Activated CD8-positive, alpha-beta memory T cell treated with anti-CD3 and anti-CD28 coated beads for 4 hours (primary cell): ENCODE results near the gene WEE2.
"Not testable (repeated sequence)": the region's sequence is repeated elsewhere in the genome, so short reads cannot be mapped to it uniquely, and the experiment has no call there.

Experiments used
- DNase-seq, 2 donors: peaks; one replicate each; pipeline ENCODE4 v3.0.0-alpha.2; 2020; ENCODE audit warnings: low read depth in 2 of 2

Gene WEE2

GRCh38 chr7:141714571-141714970 is 6.4 kb downstream of the WEE2 start:
- no peak for DNase-seq

- DNase-seq, result no peak
Measured at GRCh38 chr7:141715018-141715417, 6.9 kb downstream of the WEE2 start.

- DNase-seq, result no peak
Measured at GRCh38 chr7:141715794-141716689, 7.9 kb downstream of the WEE2 start.

GRCh38 chr7:141717450-141717849 is 9.3 kb downstream of the WEE2 start:
- DNase-seq, result no peak

- no peak for DNase-seq
Measured at GRCh38 chr7:141722529-141722928, 14.4 kb downstream of the WEE2 start.

- no peak for DNase-seq
Measured at GRCh38 chr7:141729020-141729419, 20.9 kb downstream of the WEE2 start.

GRCh38 chr7:141731476-141732149 is 23.5 kb downstream of the WEE2 start:
- DNase-seq, result no peak

GRCh38 chr7:141737118-141737835 is 29.1 kb downstream of the WEE2 start:
- no peak for DNase-seq

GRCh38 chr7:141737836-141738591 is 29.9 kb downstream of the WEE2 start, which contains the start of gene SSBP1:
TSS of gene SSBP1 (plus strand) at chr7:141738358. CDS start at chr7:141739167, 809 bp downstream.
- peak; percentile 82 to 89 for DNase-seq

GRCh38 chr7:141738592-141739013 is 30.4 kb downstream of the WEE2 start:
- DNase-seq, result no peak

GRCh38 chr7:141739250-141739649 is 31.1 kb downstream of the WEE2 start:
- DNase-seq, result no peak

GRCh38 chr7:141742229-141742628 is 34.1 kb downstream of the WEE2 start:
- no peak for DNase-seq

GRCh38 chr7:141744131-141744530 is 36.0 kb downstream of the WEE2 start:
- no peak for DNase-seq

- DNase-seq, result no peak
Measured at GRCh38 chr7:141748396-141748795, 40.2 kb downstream of the WEE2 start.

- not testable (repeated sequence) for DNase-seq
Measured at GRCh38 chr7:141751904-141752303, 43.8 kb downstream of the WEE2 start.

- no peak for DNase-seq
Measured at GRCh38 chr7:141752634-141753033, 44.5 kb downstream of the WEE2 start.

- DNase-seq, result no peak
Measured at GRCh38 chr7:141754939-141755338, 46.8 kb downstream of the WEE2 start.

GRCh38 chr7:141763797-141764196 is 55.6 kb downstream of the WEE2 start, which contains the start of gene TAS2R3:
TSS of gene TAS2R3 (plus strand) at chr7:141764097. CDS start at chr7:141764159, 62 bp downstream.
- DNase-seq, result no peak

GRCh38 chr7:141770083-141770583 is 62.0 kb downstream of the WEE2 start:
- not testable (repeated sequence) for DNase-seq

GRCh38 chr7:141776374-141776773 is 68.2 kb downstream of the WEE2 start, which contains the start of gene TAS2R4:
TSS of gene TAS2R4 (plus strand) at chr7:141776674. CDS start at chr7:141778489, 1,815 bp downstream.
- no peak for DNase-seq
